C1 segment of cervical spinal cord (tissue), 14 donors: ENCODE measurements around the gene MRRF.

Source experiments
- DNase-seq, 14 donors: peaks; one replicate each; lab custom pipeline; 2025; lab: John Stamatoyannopoulos, UW

MRRF gene

GRCh38 chr9:122332083-122332482 is 67.4 kb downstream of the MRRF start:
- no peak for DNase-seq

- DNase-seq = no peak
Measured at GRCh38 chr9:122332644-122333043, 68.0 kb downstream of the MRRF start.

GRCh38 chr9:122333169-122333808 is 68.6 kb downstream of the MRRF start:
- no peak for DNase-seq

- DNase-seq = no peak
Measured at GRCh38 chr9:122334916-122335315, 70.2 kb downstream of the MRRF start.

GRCh38 chr9:122336189-122336588 is 71.5 kb downstream of the MRRF start:
- DNase-seq = no peak

GRCh38 chr9:122336866-122337555 is 72.3 kb downstream of the MRRF start:
- no peak for DNase-seq

- DNase-seq = no peak
Measured at GRCh38 chr9:122337556-122337929, 72.9 kb downstream of the MRRF start.

GRCh38 chr9:122338536-122338935 is 73.9 kb downstream of the MRRF start:
- DNase-seq = no peak

- peak in 1 of 14 donors; percentile 8 for DNase-seq
Measured at GRCh38 chr9:122338994-122339393, 74.3 kb downstream of the MRRF start.

GRCh38 chr9:122339579-122339978 is 74.9 kb downstream of the MRRF start:
- no peak for DNase-seq

GRCh38 chr9:122340161-122340560 is 75.5 kb downstream of the MRRF start:
- DNase-seq = no peak

GRCh38 chr9:122342323-122343050 is 77.8 kb downstream of the MRRF start:
- no peak for DNase-seq

GRCh38 chr9:122346478-122347347 is 82.0 kb downstream of the MRRF start:
- DNase-seq = peak in 1 of 14 donors; percentile 38

- no peak for DNase-seq
Measured at GRCh38 chr9:122347348-122348287, 82.9 kb downstream of the MRRF start.

- DNase-seq = no peak
Measured at GRCh38 chr9:122348288-122348777, 83.7 kb downstream of the MRRF start.

GRCh38 chr9:122348791-122349190 is 84.1 kb downstream of the MRRF start:
- no peak for DNase-seq

GRCh38 chr9:122349201-122349600 is 84.5 kb downstream of the MRRF start:
- no peak for DNase-seq

- DNase-seq = peak in 13 of 14 donors; percentile 44 to 87 (median 74)
Measured at GRCh38 chr9:122350577-122351355, 86.1 kb downstream of the MRRF start.

- peak in 6 of 14 donors; percentile 16 to 35 (median 28) for DNase-seq
Measured at GRCh38 chr9:122354536-122355199, 90.0 kb downstream of the MRRF start.
